ENCODE data around the gene NUPR1. TPM values are rescaled to one million over a fixed set of nuclear protein-coding genes. Genes with fewer than 3 reads are reported as not detected.

NUPR1 gene
- total RNA-seq, 1 experiment from 2014 or later, result 0.19 TPM

DNA sequence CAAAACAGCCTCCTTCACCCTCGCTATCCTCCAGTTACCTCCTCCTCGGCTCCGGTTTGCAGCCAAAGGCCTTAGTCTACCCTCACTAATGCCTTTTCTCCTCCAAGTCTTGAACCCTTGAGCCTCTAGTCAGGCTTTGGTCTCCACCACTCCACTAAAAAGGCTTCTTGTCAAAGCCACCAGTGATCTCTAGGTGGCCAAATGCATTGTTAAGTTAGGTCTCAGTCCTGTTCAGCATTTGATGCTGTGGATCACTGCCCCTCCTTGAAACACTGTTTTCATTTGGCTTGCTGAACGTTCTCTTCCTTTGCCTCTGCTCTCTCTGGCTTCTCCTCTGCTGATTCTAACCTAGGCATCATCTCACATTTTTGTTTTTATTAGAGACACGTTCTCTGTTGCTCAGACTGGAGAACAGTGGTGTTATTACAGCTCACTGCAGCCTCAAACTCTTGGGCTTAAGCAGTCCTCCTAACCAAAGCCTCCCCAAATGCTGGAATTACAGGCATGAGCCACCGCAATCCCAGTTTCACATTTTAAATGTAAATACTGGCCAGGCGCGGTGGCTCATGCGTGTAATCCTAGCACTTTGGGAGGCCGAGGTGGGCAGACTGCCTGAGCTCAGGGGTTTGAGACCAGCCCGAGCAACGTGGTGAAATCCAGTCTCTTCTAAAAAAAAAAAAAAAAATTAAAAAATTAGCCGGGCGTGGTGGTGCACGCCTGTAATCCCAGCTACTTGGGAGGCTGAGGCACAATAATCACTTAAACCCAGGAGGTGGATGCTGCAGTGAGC, 16.1 kb upstream of the NUPR1 start:
- intact Hi-C loops (cut with micrococcal nuclease; ENCODE audit: unreplicated experiment), result no loop called here
- no peaks in the 10 kb centered on the region for H3K27me3 ChIP-seq (replicated peaks; ENCODE audit: insufficient read depth, low read depth, low read length, poor library complexity)
- no peaks in the 10 kb centered on the region for H3K4me1 ChIP-seq (ENCODE audit: insufficient read depth, low read length, poor library complexity, severe bottlenecking)
- H3K27ac ChIP-seq (ENCODE audit: low read depth, low read length, poor library complexity, severe bottlenecking), result peak overlapping the region; percentile 50
- H3K9me3 ChIP-seq (ENCODE audit: low read depth, low read length, poor library complexity, severe bottlenecking), result no peaks in the 10 kb centered on the region
- peak overlapping the region; percentile 49 for H3K4me3 ChIP-seq (ENCODE audit: low read depth, low read length, poor library complexity, severe bottlenecking)
- ChIA-PET CTCF (no interaction called here), POLR2A (ENCODE audit: low non-redundant PET) (interaction anchor here (0.7 kb wide), 2 partner anchors 850 to 1247 kb away, joined by 3 to 13 read pairs; no protein-coding TSS in a partner anchor)
- no TSS peak for BruUV-seq (replicated peaks)
- DNase-seq (ENCODE audit: low spot score), result no peak
- H3K36me3 ChIP-seq (ENCODE audit: insufficient read depth, low read length, poor library complexity, severe bottlenecking), result peaks cover 3% of the 10 kb centered on the region
- TF ChIP-seq EZH2 (IDR thresholded peaks at IDR 0.05; ENCODE audit: borderline replicate concordance, low read depth, low read length, poor library complexity, severe bottlenecking) (no peak), CTCF (conservative IDR thresholded peaks at IDR 0.05; ENCODE audit: low read depth, low read length) (no peak)

DNA sequence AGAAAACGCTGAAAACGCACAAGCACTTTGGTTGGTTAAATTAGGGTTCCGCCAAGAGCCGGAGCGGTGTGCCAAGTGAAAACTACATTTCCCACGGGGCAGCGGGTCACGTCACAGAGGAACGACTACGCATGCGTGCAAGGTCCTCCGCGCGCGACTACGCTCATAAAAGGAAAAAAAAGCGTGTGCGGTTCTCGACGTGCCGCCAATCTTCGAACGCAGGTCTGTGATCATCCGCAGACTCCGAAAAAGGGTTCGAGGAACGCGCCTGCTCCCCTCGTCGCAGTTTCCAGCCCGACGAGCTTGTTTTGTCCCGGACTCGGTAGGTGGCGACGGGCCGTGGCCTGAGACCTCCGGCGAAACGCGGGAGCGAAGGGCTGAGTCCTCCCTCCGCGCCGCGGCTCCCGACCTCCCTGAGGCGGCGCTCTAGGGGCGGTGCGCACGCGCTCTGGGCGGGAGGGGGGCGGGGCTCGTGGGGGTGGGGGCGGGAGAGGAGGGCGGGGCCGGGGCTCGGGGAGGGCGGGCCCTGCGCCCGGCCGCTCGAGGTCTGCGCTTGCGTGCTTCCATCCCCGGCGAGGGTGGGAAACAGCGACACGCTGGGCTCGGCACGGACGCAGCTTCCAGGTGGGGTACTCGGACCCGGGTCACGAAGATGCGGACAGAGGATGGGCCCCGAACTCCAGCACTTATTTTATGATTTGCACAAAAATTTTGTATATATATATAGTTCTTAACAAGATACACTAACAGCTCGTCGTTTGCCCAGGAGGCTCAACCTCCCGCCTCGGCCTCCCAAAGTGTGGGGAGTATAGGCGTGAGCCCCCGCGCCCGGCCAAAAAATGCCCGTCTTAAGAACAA, 15.2 kb upstream of the NUPR1 start, which contains the start of gene SGF29:
TSS of gene SGF29 (plus strand) at position 145 of the 858 bp plus-strand sequence. CDS start 27,150 bp downstream, outside the sequence.
- ChIA-PET CTCF (interaction anchor here (0.6 to 0.7 kb wide), 2 partner anchors 262 to 391 kb away, joined by 3 read pairs; no protein-coding TSS in a partner anchor), POLR2A (ENCODE audit: low non-redundant PET) (no interaction called here)
- no peaks in the 10 kb centered on the region for H3K4me1 ChIP-seq (ENCODE audit: insufficient read depth, low read length, poor library complexity, severe bottlenecking)
- H3K36me3 ChIP-seq (ENCODE audit: insufficient read depth, low read length, poor library complexity, severe bottlenecking), result peaks cover 3% of the 10 kb centered on the region
- H3K27ac ChIP-seq (ENCODE audit: low read depth, low read length, poor library complexity, severe bottlenecking), result peak within 1 kb of the TSS; percentile 91
- TF ChIP-seq CTCF (conservative IDR thresholded peaks at IDR 0.05; ENCODE audit: low read depth, low read length) (peak; percentile 43), EZH2 (IDR thresholded peaks at IDR 0.05; ENCODE audit: borderline replicate concordance, low read depth, low read length, poor library complexity, severe bottlenecking) (no peak)
- peak within 1 kb of the TSS; percentile 49 for H3K4me3 ChIP-seq (ENCODE audit: low read depth, low read length, poor library complexity, severe bottlenecking)
- no peaks in the 10 kb centered on the region for H3K27me3 ChIP-seq (replicated peaks; ENCODE audit: insufficient read depth, low read depth, low read length, poor library complexity)
- DNase-seq (ENCODE audit: low spot score), result peak; percentile 94
- BruUV-seq (replicated peaks), result TSS peak; percentile 98
- intact Hi-C loops (cut with micrococcal nuclease; ENCODE audit: unreplicated experiment), result no loop called here
- no peaks in the 10 kb centered on the region for H3K9me3 ChIP-seq (ENCODE audit: low read depth, low read length, poor library complexity, severe bottlenecking)

DNA sequence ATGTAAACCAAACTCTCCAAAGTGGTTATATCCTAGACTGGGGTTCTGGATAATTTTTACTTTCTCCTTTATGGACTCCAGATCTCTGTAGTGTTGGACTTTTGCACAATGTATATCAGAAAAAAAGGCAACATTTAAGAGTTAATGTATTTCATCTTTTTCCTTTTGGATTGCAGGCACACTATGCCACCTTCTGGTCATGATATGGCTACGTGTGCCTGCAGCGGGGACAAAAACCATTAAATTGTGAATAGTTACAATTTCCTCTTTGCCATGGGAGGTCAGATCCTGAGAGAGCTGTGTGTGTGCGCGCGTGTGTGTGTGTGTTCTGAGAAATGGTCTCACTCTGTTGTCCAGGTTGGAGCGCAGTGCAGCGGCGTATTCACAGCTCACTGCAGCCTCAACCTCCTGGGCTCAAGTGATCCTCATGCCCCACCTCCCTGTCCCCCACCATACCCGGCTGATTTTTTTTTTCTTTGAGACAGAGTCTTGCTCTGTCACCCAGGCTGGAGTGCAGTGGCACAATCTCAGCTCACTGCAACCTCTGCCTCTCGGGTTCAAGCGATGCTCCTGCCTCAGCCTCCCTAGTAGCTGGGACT, 10.6 kb upstream of the NUPR1 start:
- no TSS peak for BruUV-seq (replicated peaks)
- TF ChIP-seq CTCF (conservative IDR thresholded peaks at IDR 0.05; ENCODE audit: low read depth, low read length) (peak; percentile 53), EZH2 (IDR thresholded peaks at IDR 0.05; ENCODE audit: borderline replicate concordance, low read depth, low read length, poor library complexity, severe bottlenecking) (no peak)
- no peaks in the 10 kb centered on the region for H3K27me3 ChIP-seq (replicated peaks; ENCODE audit: insufficient read depth, low read depth, low read length, poor library complexity)
- peak; percentile 54 for DNase-seq (ENCODE audit: low spot score)
- no peak overlapping the region for H3K27ac ChIP-seq (ENCODE audit: low read depth, low read length, poor library complexity, severe bottlenecking)
- ChIA-PET CTCF (no interaction called here), POLR2A (ENCODE audit: low non-redundant PET) (no interaction called here)
- intact Hi-C loops (cut with micrococcal nuclease; ENCODE audit: unreplicated experiment), result no loop called here
- H3K4me1 ChIP-seq (ENCODE audit: insufficient read depth, low read length, poor library complexity, severe bottlenecking), result no peaks in the 10 kb centered on the region
- H3K36me3 ChIP-seq (ENCODE audit: insufficient read depth, low read length, poor library complexity, severe bottlenecking), result no peaks in the 10 kb centered on the region
- no peak overlapping the region for H3K4me3 ChIP-seq (ENCODE audit: low read depth, low read length, poor library complexity, severe bottlenecking)
- H3K9me3 ChIP-seq (ENCODE audit: low read depth, low read length, poor library complexity, severe bottlenecking), result no peaks in the 10 kb centered on the region
